Esophagus muscularis mucosa (tissue), 3 donors: ENCODE measurements around the gene ELFN2.

Experiments
- POLR2A ChIP-seq: fragments of 450-650 bp; IDR thresholded peaks from one replicate; pipeline ENCODE4 v1.6.1; 2017; ENCODE audit warnings: antibody characterized with exemption, moderate library complexity, mild to moderate bottlenecking, low read depth
- POLR2AphosphoS5 ChIP-seq, 2 donors: sonication (generic); formaldehyde crosslinking; IDR thresholded peaks; one replicate each; pipeline ENCODE4 v1.6.1; 2017; ENCODE audit warnings: antibody characterized with exemption in 2 of 2
- TF ChIP-seq, protein P1 (sequence below), 3 experiments: fragments of 200-600 bp in 2 of 3; fragments of 450-650 bp in 1 of 3; sonication (generic) in 2 of 3; IDR thresholded peaks; one replicate each; pipeline ENCODE4 v1.5.1; 2017 to 2019; ENCODE audit warnings: antibody characterized with exemption in 3 of 3, mild to moderate bottlenecking in 2 of 3, moderate library complexity in 1 of 3

- TF ChIP-seq, protein P1, sequence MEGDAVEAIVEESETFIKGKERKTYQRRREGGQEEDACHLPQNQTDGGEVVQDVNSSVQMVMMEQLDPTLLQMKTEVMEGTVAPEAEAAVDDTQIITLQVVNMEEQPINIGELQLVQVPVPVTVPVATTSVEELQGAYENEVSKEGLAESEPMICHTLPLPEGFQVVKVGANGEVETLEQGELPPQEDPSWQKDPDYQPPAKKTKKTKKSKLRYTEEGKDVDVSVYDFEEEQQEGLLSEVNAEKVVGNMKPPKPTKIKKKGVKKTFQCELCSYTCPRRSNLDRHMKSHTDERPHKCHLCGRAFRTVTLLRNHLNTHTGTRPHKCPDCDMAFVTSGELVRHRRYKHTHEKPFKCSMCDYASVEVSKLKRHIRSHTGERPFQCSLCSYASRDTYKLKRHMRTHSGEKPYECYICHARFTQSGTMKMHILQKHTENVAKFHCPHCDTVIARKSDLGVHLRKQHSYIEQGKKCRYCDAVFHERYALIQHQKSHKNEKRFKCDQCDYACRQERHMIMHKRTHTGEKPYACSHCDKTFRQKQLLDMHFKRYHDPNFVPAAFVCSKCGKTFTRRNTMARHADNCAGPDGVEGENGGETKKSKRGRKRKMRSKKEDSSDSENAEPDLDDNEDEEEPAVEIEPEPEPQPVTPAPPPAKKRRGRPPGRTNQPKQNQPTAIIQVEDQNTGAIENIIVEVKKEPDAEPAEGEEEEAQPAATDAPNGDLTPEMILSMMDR (IDR thresholded peaks at IDR 0.05), result no peak
- TF ChIP-seq POLR2A, result no peak
- no peak for TF ChIP-seq POLR2AphosphoS5 (IDR thresholded peaks at IDR 0.05)
These were observed 64.7 kb downstream of the ELFN2 start for GRCh38 chr22:37362621-37363020.
